Right lobe of liver (tissue), 4 donors: Measurements from ENCODE around the gene SH3PXD2A.

Experiments
- CTCF ChIP-seq, 4 donors: fragments of 200-600 bp in 3 of 4; fragments of 450-650 bp in 1 of 4; IDR thresholded peaks; one replicate each; pipeline versions ENCODE4 v1.5.1 to v1.8.0; 2016 to 2022; ENCODE audit warnings: antibody characterized with exemption in 4 of 4, mild to moderate bottlenecking in 2 of 4
- POLR2A ChIP-seq: fragments of 450-650 bp; IDR thresholded peaks from one replicate; pipeline ENCODE4 v1.6.1; 2017; ENCODE audit warnings: antibody characterized with exemption, mild to moderate bottlenecking
- donor health status: DM: no; HTN: no; CAD: no.
- donor health status: DM: no; HTN: no; CAD: no.
- donor health status: DM: no; HTN: yes; CAD: no.

GRCh38 chr10:103838862-103839518, 16.4 kb downstream of the SH3PXD2A start:
- TF ChIP-seq CTCF (IDR thresholded peaks at IDR 0.05) (no peak), POLR2A (no peak)
